ENCODE results near the gene CCDC146. TPM values are rescaled to one million over a fixed set of nuclear protein-coding genes. Genes with fewer than 3 reads are reported as not detected.

The CCDC146 gene
- total RNA-seq, 1 experiment from 2014 or later = 0.72 TPM

- no peaks in the 10 kb centered on the region; the same call in 1 of the 2 replicates for H3K4me1 ChIP-seq (ENCODE audit: insufficient read depth, low read length)
- H3K18ac ChIP-seq (ENCODE audit: insufficient read length, low read depth, low read length) = no peak overlapping the region
- peaks cover 10 to 14% of the 10 kb centered on the region in 2 experiments for H3K4me1 Mint-ChIP-seq
- no peak overlapping the region for H3K27ac Mint-ChIP-seq
- no peaks in the 10 kb centered on the region for H3K23me2 ChIP-seq (ENCODE audit: insufficient read length, low read depth, low read length, poor library complexity, severe bottlenecking)
- H3K79me2 ChIP-seq (ENCODE audit: insufficient read depth, low read length) = no peaks in the 10 kb centered on the region
- no peaks in the 10 kb centered on the region for H3K79me1 ChIP-seq (ENCODE audit: insufficient read depth, low read depth, low read length, poor library complexity, severe bottlenecking)
- H3K4ac ChIP-seq (ENCODE audit: low read depth, low read length) = no peak overlapping the region
- no peak overlapping the region for H3K23ac ChIP-seq (ENCODE audit: insufficient read length, low read depth, low read length)
- no peak overlapping the region for H2BK15ac ChIP-seq (ENCODE audit: low read depth, low read length)
- H2AK5ac ChIP-seq (ENCODE audit: insufficient read length, low read length) = no peak overlapping the region
- DNase-seq = no peak
- no peak overlapping the region for H3T11ph ChIP-seq (ENCODE audit: low read length)
- H3K4me2 ChIP-seq (ENCODE audit: insufficient read depth, insufficient read length, low read length) = no peak overlapping the region
- no peaks in the 10 kb centered on the region for H3K9me3 Mint-ChIP-seq
- no peak overlapping the region for H2BK5ac ChIP-seq (ENCODE audit: insufficient read length, low read length)
- no peaks in the 10 kb centered on the region; the same call in 1 of the 2 replicates for H3K27me3 Mint-ChIP-seq (ENCODE audit: low read depth)
- no peak overlapping the region for H3K27ac ChIP-seq (ENCODE audit: insufficient read length, low read depth, low read length)
- H4K20me1 ChIP-seq (ENCODE audit: control insufficient read depth, insufficient read depth, insufficient read length) = no peaks in the 10 kb centered on the region
- no peak overlapping the region for H2BK20ac ChIP-seq (ENCODE audit: low read depth, low read length, poor library complexity, severe bottlenecking)
- H3K4me3 Mint-ChIP-seq = no peak overlapping the region
- H3K9me3 ChIP-seq (ENCODE audit: control insufficient read depth, low read depth, low read length) = no peaks in the 10 kb centered on the region
- no peak overlapping the region for H3K56ac ChIP-seq (ENCODE audit: insufficient read length, low read depth, low read length)
- H2BK12ac ChIP-seq (ENCODE audit: insufficient read length, low read depth, low read length) = no peak overlapping the region
- H3K14ac ChIP-seq (ENCODE audit: insufficient read depth, low read length) = no peak overlapping the region
- H2BK120ac ChIP-seq (ENCODE audit: low read depth, low read length, poor library complexity, severe bottlenecking) = no peak overlapping the region
- no peak overlapping the region for H3K9ac ChIP-seq (ENCODE audit: extremely low read depth, insufficient read length, low read length)
- H4K8ac ChIP-seq (replicated peaks; ENCODE audit: insufficient read length, low read depth, low read length) = no peak overlapping the region
- WGBS (ENCODE audit: extremely low coverage, insufficient read length, low lambda C conversion rate) = no CpG with 5 or more reads among the region's 2 CpGs
- no peaks in the 10 kb centered on the region for H3K36me3 Mint-ChIP-seq (ENCODE audit: insufficient read depth in 1 of 3, low read depth in 3 of 3)
- TF ChIP-seq CTCF (conservative IDR thresholded peaks at IDR 0.05) = no peak
- H4K5ac ChIP-seq (ENCODE audit: insufficient read length, low read depth, low read length) = no peak overlapping the region
- no peak overlapping the region for H2AFZ ChIP-seq (ENCODE audit: low read length)
- H4K91ac ChIP-seq (ENCODE audit: insufficient read length, low read depth, low read length) = no peak overlapping the region
- no peaks in the 10 kb centered on the region for H3K27me3 ChIP-seq (ENCODE audit: insufficient read depth, low read length)
These were observed 190.7 kb downstream of the CCDC146 start for GRCh38 chr7:77313085-77313484.

Data from H9 (cell line).